Loucy (cell line): Measurements from ENCODE around the gene LCE7A.

Experiments used
- H2AFZ ChIP-seq: fragments of 200-600 bp; sonication (generic); 2 replicates; pipeline ENCODE4 v1.6.0; 2016; ENCODE audit warnings: antibody characterized with exemption, mild to moderate bottlenecking, low read length, moderate library complexity
- H3F3A ChIP-seq: fragments of 200-600 bp; 2 replicates; pipeline ENCODE4 v1.6.0; 2016; ENCODE audit warnings: antibody characterized with exemption, low read depth, mild to moderate bottlenecking
- H3K27me3 ChIP-seq: fragments of 200-600 bp; sonication (generic); 2 replicates; pipeline ENCODE4 v1.6.1; 2014; ENCODE audit warnings: low read length, mild to moderate bottlenecking; ENCODE audit not compliant: insufficient read depth, poor library complexity, severe bottlenecking
- H3K36me3 ChIP-seq: fragments of 200-600 bp; sonication (generic); 2 replicates; pipeline ENCODE4 v1.6.1; 2016; ENCODE audit warnings: low read length; ENCODE audit not compliant: insufficient read depth
- H3K4me1 ChIP-seq: fragments of 200-600 bp; sonication (generic); 2 replicates; pipeline ENCODE4 v1.5.1; 2014; ENCODE audit warnings: low read length, mild to moderate bottlenecking; ENCODE audit not compliant: insufficient read depth, poor library complexity, severe bottlenecking
- H3K4me2 ChIP-seq: fragments of 200-600 bp; sonication (generic); 2 replicates; pipeline ENCODE4 v1.6.0; 2014; ENCODE audit warnings: antibody characterized with exemption, low read length, low read depth, mild to moderate bottlenecking; ENCODE audit not compliant: poor library complexity, severe bottlenecking
- H3K4me3 ChIP-seq: fragments of 200-600 bp; sonication (generic); 2 replicates; pipeline ENCODE4 v1.5.1; 2014; ENCODE audit warnings: low read length, mild to moderate bottlenecking, mixed read lengths; ENCODE audit not compliant: poor library complexity, severe bottlenecking
- H3K79me2 ChIP-seq: fragments of 200-600 bp; sonication (generic); 2 replicates; pipeline ENCODE4 v1.6.1; 2014; ENCODE audit warnings: low read length; ENCODE audit not compliant: insufficient read depth
- H3K9ac ChIP-seq: fragments of 200-600 bp; sonication (generic); 2 replicates; pipeline ENCODE4 v1.6.0; 2014; ENCODE audit warnings: mild to moderate bottlenecking, low read depth, low read length, moderate library complexity; ENCODE audit not compliant: poor library complexity, severe bottlenecking
- H3K9me2 ChIP-seq: fragments of 200-600 bp; sonication (generic); replicated peaks from 2 replicates; pipeline ENCODE4 v1.6.1; 2016; ENCODE audit warnings: low read depth, low read length, mixed read lengths
- H3K9me3 ChIP-seq: fragments of 200-600 bp; sonication (generic); 2 replicates; pipeline ENCODE4 v1.6.1; 2014; ENCODE audit warnings: mild to moderate bottlenecking, antibody characterized with exemption, low read length, low read depth; ENCODE audit not compliant: insufficient read depth
- H4K20me1 ChIP-seq: fragments of 200-600 bp; sonication (generic); 2 replicates; pipeline ENCODE4 v1.6.0; 2014; ENCODE audit warnings: antibody characterized with exemption, low read length, mild to moderate bottlenecking; ENCODE audit not compliant: insufficient read depth, poor library complexity, severe bottlenecking
- EZH2phosphoT487 ChIP-seq: fragments of 200-600 bp; IDR thresholded peaks from 2 replicates; pipeline ENCODE4 v1.6.1; 2018; ENCODE audit warnings: antibody characterized with exemption, mild to moderate bottlenecking, moderate library complexity, borderline replicate concordance
- TF ChIP-seq, protein P1 (sequence below): fragments of 200-600 bp; sonication (generic); conservative IDR thresholded peaks from 2 replicates; pipeline ENCODE4 v1.5.1; 2014; ENCODE audit warnings: mild to moderate bottlenecking, antibody characterized with exemption, low read length

The LCE7A gene

DNA sequence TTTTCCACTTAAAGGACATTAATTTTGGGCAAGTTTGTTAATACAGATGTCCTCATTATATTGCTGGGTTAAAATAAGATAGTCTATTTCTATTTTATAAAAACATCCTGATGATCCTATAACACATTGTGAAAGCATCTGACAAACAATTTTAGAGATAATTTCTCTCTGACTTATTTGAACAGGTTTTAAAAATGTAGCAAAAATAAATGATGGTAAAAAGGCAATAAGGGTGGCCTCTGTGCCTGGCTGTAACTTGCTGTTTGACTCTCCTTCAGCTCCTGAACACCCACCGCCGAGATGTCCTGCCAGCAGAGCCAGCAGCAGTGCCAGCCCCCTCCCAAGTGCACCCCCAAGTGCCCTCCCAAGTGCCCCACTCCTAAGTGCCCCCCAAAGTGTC lies 32.6 kb upstream of the LCE7A start, which contains the start of gene LCE1A:
TSS of gene LCE1A (plus strand) at position 301 of the 400 bp plus-strand sequence. CDS start at position 301, 0 bp downstream.
- no peaks in the 10 kb centered on the region for H3K27me3 ChIP-seq
- no peaks in the 10 kb centered on the region for H3K9me3 ChIP-seq
- no peaks in the 10 kb centered on the region for H3K36me3 ChIP-seq
- TF ChIP-seq, protein P1, sequence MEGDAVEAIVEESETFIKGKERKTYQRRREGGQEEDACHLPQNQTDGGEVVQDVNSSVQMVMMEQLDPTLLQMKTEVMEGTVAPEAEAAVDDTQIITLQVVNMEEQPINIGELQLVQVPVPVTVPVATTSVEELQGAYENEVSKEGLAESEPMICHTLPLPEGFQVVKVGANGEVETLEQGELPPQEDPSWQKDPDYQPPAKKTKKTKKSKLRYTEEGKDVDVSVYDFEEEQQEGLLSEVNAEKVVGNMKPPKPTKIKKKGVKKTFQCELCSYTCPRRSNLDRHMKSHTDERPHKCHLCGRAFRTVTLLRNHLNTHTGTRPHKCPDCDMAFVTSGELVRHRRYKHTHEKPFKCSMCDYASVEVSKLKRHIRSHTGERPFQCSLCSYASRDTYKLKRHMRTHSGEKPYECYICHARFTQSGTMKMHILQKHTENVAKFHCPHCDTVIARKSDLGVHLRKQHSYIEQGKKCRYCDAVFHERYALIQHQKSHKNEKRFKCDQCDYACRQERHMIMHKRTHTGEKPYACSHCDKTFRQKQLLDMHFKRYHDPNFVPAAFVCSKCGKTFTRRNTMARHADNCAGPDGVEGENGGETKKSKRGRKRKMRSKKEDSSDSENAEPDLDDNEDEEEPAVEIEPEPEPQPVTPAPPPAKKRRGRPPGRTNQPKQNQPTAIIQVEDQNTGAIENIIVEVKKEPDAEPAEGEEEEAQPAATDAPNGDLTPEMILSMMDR: no peak
- no peak for TF ChIP-seq EZH2phosphoT487
- H3K79me2 ChIP-seq: no peaks in the 10 kb centered on the region
- H2AFZ ChIP-seq: no peak within 1 kb of the TSS
- H3K9me2 ChIP-seq: no peaks in the 10 kb centered on the region
- no peaks in the 10 kb centered on the region for H3F3A ChIP-seq
- no peaks in the 10 kb centered on the region for H4K20me1 ChIP-seq
- no peak within 1 kb of the TSS for H3K4me2 ChIP-seq
- H3K4me3 ChIP-seq: no peak within 1 kb of the TSS
- no peaks in the 10 kb centered on the region for H3K4me1 ChIP-seq
- no peak within 1 kb of the TSS for H3K9ac ChIP-seq

DNA sequence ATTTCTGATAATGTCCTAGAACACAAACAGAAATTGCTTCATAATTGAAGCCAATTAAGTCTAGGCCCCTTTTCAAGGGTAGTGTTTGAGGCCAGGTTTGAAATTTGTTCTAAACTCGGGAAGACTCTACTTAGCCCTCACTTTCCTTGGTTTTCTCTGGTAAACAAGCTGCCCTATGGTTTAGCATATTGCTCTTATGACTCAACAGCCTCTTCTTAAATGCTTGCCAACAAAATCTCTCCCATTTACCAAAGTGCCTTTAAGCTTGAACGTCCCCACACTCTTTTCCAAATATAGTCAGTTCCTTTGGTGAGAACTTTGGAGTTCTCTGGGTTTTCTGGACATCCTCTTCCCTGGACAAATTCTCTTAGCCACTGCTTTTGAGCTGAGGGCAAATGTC lies 22.9 kb upstream of the LCE7A start:
- no peaks in the 10 kb centered on the region for H3K4me1 ChIP-seq
- no peaks in the 10 kb centered on the region for H3F3A ChIP-seq
- H3K36me3 ChIP-seq: no peaks in the 10 kb centered on the region
- no peaks in the 10 kb centered on the region for H3K79me2 ChIP-seq
- no peak for TF ChIP-seq EZH2phosphoT487
- TF ChIP-seq, protein P1: no peak
- H3K9me3 ChIP-seq: no peaks in the 10 kb centered on the region
- no peak overlapping the region for H3K4me2 ChIP-seq
- no peak overlapping the region for H3K4me3 ChIP-seq
- H4K20me1 ChIP-seq: no peaks in the 10 kb centered on the region
- no peak overlapping the region for H3K9ac ChIP-seq
- H3K9me2 ChIP-seq: no peaks in the 10 kb centered on the region
- no peak overlapping the region for H2AFZ ChIP-seq
- H3K27me3 ChIP-seq: no peaks in the 10 kb centered on the region

DNA sequence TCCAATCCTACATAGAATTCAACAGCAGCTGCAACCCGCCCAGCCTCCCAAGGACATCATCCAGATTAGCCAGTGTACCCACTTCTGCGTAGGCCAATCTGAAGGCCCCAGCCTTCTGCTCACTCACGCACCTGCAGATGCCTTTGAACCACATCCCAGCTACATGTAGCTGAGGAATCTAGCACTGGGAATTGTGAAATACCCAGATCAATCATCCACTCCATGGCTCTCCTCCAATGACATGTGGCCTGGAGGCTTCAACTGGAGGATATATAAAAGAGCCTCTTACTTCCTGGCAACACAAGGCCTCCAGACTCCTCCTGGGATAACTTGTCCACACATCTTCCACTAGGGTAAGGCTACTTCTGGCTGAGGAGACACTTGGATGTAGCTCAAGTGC lies 17.2 kb upstream of the LCE7A start, which contains the start of gene LCE6A:
TSS of gene LCE6A (plus strand) at position 301 of the 400 bp plus-strand sequence. CDS start 665 bp downstream, outside the sequence.
- no peak within 1 kb of the TSS for H2AFZ ChIP-seq
- H3K4me3 ChIP-seq: no peak within 1 kb of the TSS
- TF ChIP-seq EZH2phosphoT487: no peak
- TF ChIP-seq, protein P1: no peak
- no peaks in the 10 kb centered on the region for H3K79me2 ChIP-seq
- no peaks in the 10 kb centered on the region for H3F3A ChIP-seq
- no peaks in the 10 kb centered on the region for H3K9me3 ChIP-seq
- no peaks in the 10 kb centered on the region for H4K20me1 ChIP-seq
- H3K36me3 ChIP-seq: no peaks in the 10 kb centered on the region
- no peak within 1 kb of the TSS for H3K4me2 ChIP-seq
- no peaks in the 10 kb centered on the region for H3K27me3 ChIP-seq
- no peak within 1 kb of the TSS for H3K9ac ChIP-seq
- H3K9me2 ChIP-seq: no peaks in the 10 kb centered on the region
- no peaks in the 10 kb centered on the region for H3K4me1 ChIP-seq
